CD8-positive, alpha-beta memory T cell (primary cell): ENCODE measurements around the gene PRKG1. TPM values are rescaled to one million over a fixed set of nuclear protein-coding genes. Genes with fewer than 3 reads are reported as not detected.

ENCODE experiments used
- CTCF ChIA-PET: fragments of 350-600 bp; sonication (Branson Sonifier 250); formaldehyde crosslinking; loops from one replicate; lab custom pipeline; 2021; ENCODE audit warnings: antibody characterized with exemption; lab: Charles Lee
- POLR2A ChIA-PET: fragments of 350-600 bp; sonication (Branson Sonifier 250); formaldehyde crosslinking; loops from one replicate; lab custom pipeline; 2021; ENCODE audit warnings: antibody characterized with exemption; lab: Charles Lee
- DNase-seq, 5 donors: peaks; one replicate each; pipeline versions ENCODE4 v3.0.0 to v3.0.0-alpha.2; 2020 to 2022; ENCODE audit warnings: mixed read lengths in 1 of 5
- H3K27ac ChIP-seq: one replicate; pipeline ENCODE4 v1.7.0; 2013; ENCODE audit warnings: low read depth, mild to moderate bottlenecking, low read length, moderate library complexity
- H3K27me3 ChIP-seq: 2 replicates; pipeline ENCODE4 v1.7.0; 2013; ENCODE audit warnings: low read length, mild to moderate bottlenecking; ENCODE audit not compliant: insufficient read depth, poor library complexity, severe bottlenecking
- H3K36me3 ChIP-seq: 2 replicates; pipeline ENCODE4 v1.7.0; 2013; ENCODE audit warnings: mild to moderate bottlenecking, low read length, moderate library complexity; ENCODE audit not compliant: insufficient read depth
- H3K4me1 ChIP-seq: 2 replicates; pipeline ENCODE4 v1.7.0; 2013; ENCODE audit warnings: mild to moderate bottlenecking, low read length, moderate library complexity; ENCODE audit not compliant: insufficient read depth
- H3K4me3 ChIP-seq: 2 replicates; pipeline ENCODE4 v1.7.0; 2013; ENCODE audit warnings: mild to moderate bottlenecking, low read length
- H3K9me3 ChIP-seq: 2 replicates; pipeline ENCODE4 v1.7.0; 2013; ENCODE audit warnings: mild to moderate bottlenecking, low read length
- H3K27ac Mint-ChIP-seq, 8 donors: one replicate each; pipeline ENCODE4 v1.8.0; 2020 to 2021; ENCODE audit warnings: mixed read lengths in 8 of 8, mild to moderate bottlenecking in 6 of 8, inconsistent platforms in 3 of 8, moderate library complexity in 3 of 8
- H3K27me3 Mint-ChIP-seq, 2 donors: one replicate each; pipeline ENCODE4 v1.8.0; 2020 to 2021; ENCODE audit warnings: mixed read lengths in 2 of 2, mild to moderate bottlenecking in 1 of 2, moderate library complexity in 1 of 2
- H3K36me3 Mint-ChIP-seq, 3 donors: one replicate each; pipeline ENCODE4 v1.8.0; 2020 to 2021; ENCODE audit warnings: mixed read lengths in 3 of 3, inconsistent platforms in 1 of 3, mild to moderate bottlenecking in 1 of 3
- H3K4me1 Mint-ChIP-seq, 3 donors: one replicate each; pipeline ENCODE4 v1.8.0; 2020 to 2021; ENCODE audit warnings: mixed read lengths in 3 of 3, inconsistent platforms in 1 of 3, mild to moderate bottlenecking in 1 of 3
- H3K4me3 Mint-ChIP-seq, 7 donors: one replicate each; pipeline ENCODE4 v1.8.0; 2020 to 2021; ENCODE audit warnings: mixed read lengths in 7 of 7, mild to moderate bottlenecking in 6 of 7, moderate library complexity in 4 of 7, inconsistent platforms in 2 of 7
- H3K9me3 Mint-ChIP-seq, 5 donors: one replicate each; pipeline ENCODE4 v1.8.0; 2020 to 2022; ENCODE audit warnings: mixed read lengths in 5 of 5, mild to moderate bottlenecking in 3 of 5, moderate library complexity in 2 of 5, inconsistent platforms in 1 of 5
- polyA plus RNA-seq: library from polyadenylated mRNA; unstranded; fragments of 300-500 nt; fragmentation: Illumina TruSeq; gene quantifications from one replicate; pipeline ENCODE4 v1.2.3, GENCODE V29; 2021
- total RNA-seq, 2 experiments: library from RNA; stranded (reverse); gene quantifications; one replicate each; pipeline ENCODE4 v1.2.3, GENCODE V29; 2021

The PRKG1 gene
- total and polyA plus RNA-seq, 3 experiments from 2014 or later = not detected

GRCh38 chr10:52257692-52258075 lies 1183.4 kb downstream of the PRKG1 start:
- Mint-ChIP-seq H3K27ac (no peak overlapping the region), H3K4me3 (no peak overlapping the region), H3K36me3 (no peaks in the 10 kb centered on the region), H3K9me3 (peaks cover 0 to 1% (median 0%) of the 10 kb centered on the region in 5 donors), H3K27me3 (peaks cover 0 to 2% of the 10 kb centered on the region in 2 donors), H3K4me1 (no peaks in the 10 kb centered on the region)
- Histone ChIP-seq H3K4me3 (no peak overlapping the region), H3K27ac (no peak overlapping the region), H3K9me3 (no peaks in the 10 kb centered on the region), H3K27me3 (no peaks in the 10 kb centered on the region), H3K36me3 (no peaks in the 10 kb centered on the region), H3K4me1 (no peaks in the 10 kb centered on the region)
- CTCF ChIA-PET = no interaction called here
- DNase-seq = no peak
- POLR2A ChIA-PET = no interaction called here

DNA sequence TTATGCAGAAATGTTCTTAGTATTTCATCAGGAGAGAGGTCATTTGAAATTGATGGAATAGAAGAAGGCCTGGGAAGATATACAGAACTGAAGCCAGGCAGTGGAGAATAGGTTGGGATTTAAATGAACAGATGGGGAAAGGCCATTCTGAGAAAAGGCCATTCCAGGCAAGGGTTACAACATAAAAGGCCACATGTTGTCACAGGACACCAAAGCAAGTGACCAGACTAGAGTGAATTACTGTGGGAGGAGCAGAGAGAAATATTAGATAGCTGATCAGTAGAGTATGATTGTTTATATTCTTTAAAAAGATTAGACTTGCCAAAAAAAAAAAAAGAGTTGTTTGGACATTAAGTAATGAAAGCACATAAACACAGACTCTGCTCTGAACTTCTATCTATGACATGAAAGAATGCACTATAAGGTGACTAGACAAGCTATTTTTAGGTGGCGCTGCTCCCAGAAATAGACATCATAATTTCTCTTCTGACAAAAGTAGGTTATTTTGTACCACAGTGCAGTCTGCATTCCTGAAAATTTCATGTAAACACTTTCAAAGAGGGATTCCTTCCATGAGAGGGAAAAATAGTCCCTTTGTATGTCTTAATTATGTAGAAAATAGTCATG lies 1184.6 kb downstream of the PRKG1 start:
- Histone ChIP-seq H3K36me3 (no peaks in the 10 kb centered on the region), H3K27me3 (no peaks in the 10 kb centered on the region), H3K27ac (no peak overlapping the region), H3K9me3 (no peaks in the 10 kb centered on the region), H3K4me3 (no peak overlapping the region), H3K4me1 (no peaks in the 10 kb centered on the region)
- Mint-ChIP-seq H3K36me3 (no peaks in the 10 kb centered on the region), H3K4me1 (no peaks in the 10 kb centered on the region), H3K9me3 (peaks cover 0 to 1% (median 0%) of the 10 kb centered on the region in 5 donors), H3K27ac (no peak overlapping the region), H3K4me3 (no peak overlapping the region), H3K27me3 (no peaks in the 10 kb centered on the region)
- DNase-seq = no peak
- CTCF ChIA-PET = no interaction called here
- POLR2A ChIA-PET = no interaction called here

DNA sequence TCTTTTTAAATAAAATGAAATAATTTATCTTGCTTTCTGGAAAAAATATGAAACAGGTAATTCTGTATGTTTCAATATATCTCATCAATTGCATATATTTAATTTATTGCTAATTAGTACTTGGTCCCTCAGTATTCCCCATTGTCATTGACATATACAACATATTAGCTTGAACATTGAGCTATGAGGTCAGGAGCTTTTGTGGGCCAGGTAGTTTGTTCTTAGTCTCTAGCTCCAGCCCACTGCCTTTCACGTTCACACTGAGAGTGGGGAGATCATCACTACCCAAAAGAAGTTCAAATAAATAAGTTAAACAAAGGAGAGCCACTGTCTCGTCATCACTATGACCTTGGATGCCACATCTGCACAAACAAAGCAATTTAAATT lies 1185.1 kb downstream of the PRKG1 start:
- no peaks in the 10 kb centered on the region for H3K36me3 Mint-ChIP-seq
- H3K9me3 Mint-ChIP-seq = peaks cover 0 to 1% (median 0%) of the 10 kb centered on the region in 5 donors
- H3K27me3 Mint-ChIP-seq = no peaks in the 10 kb centered on the region
- H3K9me3 ChIP-seq = no peaks in the 10 kb centered on the region
- no peaks in the 10 kb centered on the region for H3K4me1 Mint-ChIP-seq
- POLR2A ChIA-PET = no interaction called here
- no peak overlapping the region for H3K27ac ChIP-seq
- DNase-seq = no peak
- no peak overlapping the region for H3K4me3 ChIP-seq
- no peak overlapping the region for H3K4me3 Mint-ChIP-seq
- H3K27me3 ChIP-seq = no peaks in the 10 kb centered on the region
- H3K27ac Mint-ChIP-seq = no peak overlapping the region
- H3K36me3 ChIP-seq = no peaks in the 10 kb centered on the region
- CTCF ChIA-PET = no interaction called here
- no peaks in the 10 kb centered on the region for H3K4me1 ChIP-seq

DNA sequence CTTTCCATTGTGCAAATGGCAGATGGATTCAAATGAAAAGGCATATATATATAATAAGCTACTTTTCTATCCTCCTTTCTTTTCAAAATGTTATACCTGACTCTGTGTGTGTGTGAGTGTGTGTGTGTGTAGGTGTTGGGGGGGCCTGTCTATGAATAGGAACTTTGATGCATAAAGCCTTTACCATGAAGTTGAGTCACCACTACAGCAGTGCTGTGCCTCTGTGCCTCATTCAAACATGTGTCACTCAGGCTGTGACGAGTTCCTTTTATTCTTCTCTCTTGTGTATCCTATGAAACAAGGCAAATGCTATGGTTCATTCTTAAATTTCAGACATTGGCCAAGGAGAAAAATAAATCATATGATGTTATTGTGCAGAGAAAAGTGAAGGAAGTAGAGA lies 1187.1 kb downstream of the PRKG1 start:
- H3K4me1 ChIP-seq = no peaks in the 10 kb centered on the region
- Mint-ChIP-seq H3K4me1 (no peaks in the 10 kb centered on the region), H3K9me3 (peaks cover 0 to 1% (median 0%) of the 10 kb centered on the region in 5 donors), H3K4me3 (no peak overlapping the region), H3K36me3 (no peaks in the 10 kb centered on the region), H3K27ac (no peak overlapping the region), H3K27me3 (no peaks in the 10 kb centered on the region)
- CTCF ChIA-PET = no interaction called here
- H3K27me3 ChIP-seq = no peaks in the 10 kb centered on the region
- no peaks in the 10 kb centered on the region for H3K36me3 ChIP-seq
- no peak for DNase-seq
- no peak overlapping the region for H3K27ac ChIP-seq
- no peaks in the 10 kb centered on the region for H3K9me3 ChIP-seq
- POLR2A ChIA-PET = no interaction called here
- no peak overlapping the region for H3K4me3 ChIP-seq

DNA sequence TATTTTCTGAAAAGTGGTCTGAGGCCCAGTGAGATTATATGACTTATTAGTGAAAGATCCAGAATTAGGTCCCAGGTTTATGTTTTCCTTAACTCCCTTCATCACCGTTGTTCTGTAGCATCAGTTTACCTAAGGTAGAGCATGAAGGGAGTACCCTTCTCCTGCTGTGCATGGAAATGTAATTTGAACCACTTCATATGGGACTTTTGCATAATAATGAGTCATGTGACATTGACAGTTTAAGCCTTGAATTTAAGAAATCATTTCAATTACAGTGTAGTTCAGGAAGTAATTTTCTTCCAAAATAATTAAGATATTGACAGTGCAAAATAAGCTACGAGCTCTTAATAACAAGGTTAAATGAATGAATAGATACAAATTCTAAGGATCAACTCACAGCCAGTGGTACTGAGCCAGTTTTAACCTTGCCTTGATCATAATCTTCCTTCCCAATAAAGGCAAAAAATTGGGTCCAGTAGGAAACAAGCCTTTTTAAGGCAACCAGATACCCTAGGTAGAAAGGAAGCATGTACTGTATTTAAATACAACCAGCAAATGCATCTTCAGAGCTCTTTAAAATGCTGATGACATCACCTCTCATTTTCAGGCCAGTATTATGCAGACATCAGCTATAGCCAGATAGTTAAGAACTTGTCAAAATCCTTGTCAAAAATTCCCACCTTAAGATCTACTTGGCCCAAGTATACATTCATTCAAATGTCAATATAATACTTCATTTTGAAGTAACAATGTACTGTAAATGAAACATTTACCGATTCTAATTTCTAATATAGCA lies 1191.0 kb downstream of the PRKG1 start:
- Mint-ChIP-seq H3K9me3 (peaks cover 0 to 5% (median 0%) of the 10 kb centered on the region in 5 donors), H3K4me1 (no peaks in the 10 kb centered on the region), H3K4me3 (no peak overlapping the region), H3K36me3 (no peaks in the 10 kb centered on the region), H3K27ac (no peak overlapping the region), H3K27me3 (no peaks in the 10 kb centered on the region)
- ChIA-PET POLR2A (no interaction called here), CTCF (no interaction called here)
- Histone ChIP-seq H3K4me1 (no peaks in the 10 kb centered on the region), H3K36me3 (no peaks in the 10 kb centered on the region), H3K4me3 (no peak overlapping the region), H3K27me3 (no peaks in the 10 kb centered on the region), H3K27ac (no peak overlapping the region), H3K9me3 (no peaks in the 10 kb centered on the region)
- no peak for DNase-seq

- CTCF ChIA-PET = no interaction called here
- POLR2A ChIA-PET = no interaction called here
Observed at GRCh38 chr10:52266858-52267257, 1192.6 kb downstream of the PRKG1 start.

GRCh38 chr10:52268790-52269189 lies 1194.5 kb downstream of the PRKG1 start:
- ChIA-PET CTCF (no interaction called here), POLR2A (no interaction called here)
- H3K4me3 Mint-ChIP-seq = no peak overlapping the region
- Histone ChIP-seq H3K27me3 (no peaks in the 10 kb centered on the region), H3K9me3 (no peaks in the 10 kb centered on the region), H3K27ac (no peak overlapping the region), H3K36me3 (no peaks in the 10 kb centered on the region), H3K4me3 (no peak overlapping the region), H3K4me1 (no peaks in the 10 kb centered on the region)
- no peaks in the 10 kb centered on the region for H3K36me3 Mint-ChIP-seq
- H3K4me1 Mint-ChIP-seq = no peaks in the 10 kb centered on the region
- no peak overlapping the region for H3K27ac Mint-ChIP-seq
- peaks cover 0 to 7% (median 0%) of the 10 kb centered on the region in 5 donors for H3K9me3 Mint-ChIP-seq
- no peaks in the 10 kb centered on the region for H3K27me3 Mint-ChIP-seq
- DNase-seq = no peak

More at GRCh38 chr10:52266858-52267257, 1192.6 kb downstream of the PRKG1 start:
- Mint-ChIP-seq H3K36me3 (no peaks in the 10 kb centered on the region), H3K4me1 (no peaks in the 10 kb centered on the region), H3K27ac (no peak overlapping the region), H3K9me3 (peaks cover 0 to 5% (median 0%) of the 10 kb centered on the region in 5 donors), H3K4me3 (no peak overlapping the region), H3K27me3 (no peaks in the 10 kb centered on the region)
- no peak for DNase-seq
- Histone ChIP-seq H3K27me3 (no peaks in the 10 kb centered on the region), H3K9me3 (no peaks in the 10 kb centered on the region), H3K27ac (no peak overlapping the region), H3K4me3 (no peak overlapping the region), H3K36me3 (no peaks in the 10 kb centered on the region), H3K4me1 (no peaks in the 10 kb centered on the region)

DNA sequence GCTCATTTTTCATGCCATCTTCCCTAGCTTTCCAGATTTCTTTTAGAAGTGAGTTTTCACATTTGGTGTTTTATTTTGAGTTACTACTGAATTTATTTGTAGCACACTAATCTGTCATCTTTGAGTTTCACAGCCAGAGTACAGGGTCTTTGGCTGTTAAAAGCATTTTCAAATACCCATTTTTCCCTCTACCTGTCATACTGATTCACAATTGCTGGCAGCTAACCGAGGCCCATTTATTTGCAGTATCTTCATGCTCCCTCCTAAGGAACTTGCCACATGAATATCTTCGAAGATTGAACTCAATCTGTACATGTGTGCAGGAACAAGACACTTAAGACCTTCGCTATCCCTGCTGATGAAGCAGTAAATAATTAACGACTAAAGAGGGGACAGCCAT lies 1194.9 kb downstream of the PRKG1 start:
- Histone ChIP-seq H3K4me3 (no peak overlapping the region), H3K4me1 (no peaks in the 10 kb centered on the region), H3K27me3 (no peaks in the 10 kb centered on the region), H3K36me3 (no peaks in the 10 kb centered on the region), H3K27ac (no peak overlapping the region), H3K9me3 (no peaks in the 10 kb centered on the region)
- H3K4me1 Mint-ChIP-seq = no peaks in the 10 kb centered on the region
- H3K27ac Mint-ChIP-seq = no peak overlapping the region
- ChIA-PET POLR2A (no interaction called here), CTCF (no interaction called here)
- H3K27me3 Mint-ChIP-seq = no peaks in the 10 kb centered on the region
- DNase-seq = no peak
- H3K9me3 Mint-ChIP-seq = peaks cover 0 to 7% (median 0%) of the 10 kb centered on the region in 5 donors
- no peaks in the 10 kb centered on the region for H3K36me3 Mint-ChIP-seq
- H3K4me3 Mint-ChIP-seq = no peak overlapping the region
